Keratinocyte (primary cell): Measurements from ENCODE around the gene SLC19A1.

ENCODE experiments used
- CTCF ChIP-seq, 3 experiments: IDR thresholded peaks in 1 of 3; conservative IDR thresholded peaks in 1 of 3; optimal IDR thresholded peaks in 1 of 3; 2 replicates in 2 of 3; 3 replicates in 1 of 3; pipeline versions ENCODE3 to v1.5.1; 2011; ENCODE audit warnings: low read length in 3 of 3, mild to moderate bottlenecking in 3 of 3, moderate library complexity in 2 of 3, control low read depth in 1 of 3, inconsistent platforms in 1 of 3; ENCODE audit not compliant: insufficient read depth in 2 of 3; ENCODE audit errors: extremely low read depth in 1 of 3
- EZH2 ChIP-seq: IDR thresholded peaks from one replicate; pipeline ENCODE4 v1.6.1; 2012; ENCODE audit warnings: inconsistent platforms, mild to moderate bottlenecking, low read length, moderate library complexity

DNA sequence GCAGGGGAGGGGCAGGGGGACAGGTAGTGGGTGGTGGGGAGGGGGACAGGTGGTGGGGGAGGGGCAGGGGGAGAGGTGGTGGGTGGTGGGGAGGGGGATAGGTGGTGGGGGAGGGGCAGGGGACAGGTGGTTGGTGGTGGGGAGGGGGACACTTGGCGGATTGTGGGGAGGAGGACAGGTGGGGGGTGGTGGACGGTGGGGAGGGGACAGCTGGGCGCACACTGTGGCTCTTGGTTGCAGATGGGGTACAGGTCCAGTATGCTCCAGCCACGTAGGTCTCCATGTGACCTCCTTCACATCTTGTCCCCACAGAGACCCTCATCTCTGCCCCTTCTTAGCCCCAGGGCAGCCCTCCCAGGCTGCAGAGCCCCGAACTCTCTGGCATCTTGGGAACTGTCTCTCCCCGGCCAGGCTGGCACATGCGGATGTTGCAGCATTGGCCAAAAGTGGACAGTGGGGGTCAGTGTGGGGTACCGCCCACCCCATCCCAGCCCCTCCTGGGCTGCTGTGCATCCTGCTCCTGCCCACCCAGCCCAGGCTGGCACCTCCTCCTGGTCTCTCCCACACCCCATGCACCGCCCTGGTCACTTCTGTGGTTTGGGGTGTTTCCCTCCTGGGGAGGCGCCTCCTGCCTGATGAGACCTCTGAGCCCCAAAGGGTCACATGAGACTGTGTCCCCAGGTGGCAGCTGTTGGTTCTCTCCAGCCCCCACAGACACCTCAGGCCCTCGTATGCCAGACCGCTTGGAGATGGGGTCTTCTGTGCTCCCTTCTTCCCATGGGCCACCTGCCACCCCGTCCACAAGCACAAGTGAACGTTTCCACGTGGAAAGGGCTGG is 7.6 kb upstream of the SLC19A1 start:
- no peak for TF ChIP-seq CTCF (optimal IDR thresholded peaks at IDR 0.05 in 1 of 3, IDR thresholded peaks at IDR 0.05 in 1 of 3, conservative IDR thresholded peaks at IDR 0.05 in 1 of 3; ENCODE audit: extremely low read depth in 1 of 3, insufficient read depth in 2 of 3, low read length in 3 of 3)
- no peak for TF ChIP-seq EZH2
